NCI-H526 (cell line): ENCODE measurements around the gene UBE3C.

Source experiments
- DNase-seq, 2 experiments: peaks; one replicate each; lab custom pipeline; 2025; lab: John Stamatoyannopoulos, UW

The UBE3C gene

GRCh38 chr7:157292770-157293412, 154.2 kb downstream of the UBE3C start:
- no peak for DNase-seq

GRCh38 chr7:157293413-157293788, 154.7 kb downstream of the UBE3C start:
- DNase-seq: no peak

- no peak for DNase-seq
Measured at GRCh38 chr7:157294773-157295172, 156.0 kb downstream of the UBE3C start.

GRCh38 chr7:157295338-157295737, 156.6 kb downstream of the UBE3C start:
- no peak for DNase-seq

- DNase-seq: no peak
Measured at GRCh38 chr7:157297185-157297584, 158.5 kb downstream of the UBE3C start.

- no peak for DNase-seq
Measured at GRCh38 chr7:157299317-157299612, 160.5 kb downstream of the UBE3C start.

GRCh38 chr7:157299613-157300368, 161.1 kb downstream of the UBE3C start:
- DNase-seq: no peak

- no peak for DNase-seq
Measured at GRCh38 chr7:157300369-157300825, 161.7 kb downstream of the UBE3C start.

GRCh38 chr7:157301610-157302120, 162.9 kb downstream of the UBE3C start:
- no peak for DNase-seq

- DNase-seq: no peak
Measured at GRCh38 chr7:157306846-157307838, 168.4 kb downstream of the UBE3C start.

- DNase-seq: peak; percentile 70 to 75
Measured at GRCh38 chr7:157309988-157310668, 171.4 kb downstream of the UBE3C start.

GRCh38 chr7:157310676-157311185, 172.0 kb downstream of the UBE3C start:
- peak in 1 of 2 experiments; percentile 58 for DNase-seq

- no peak for DNase-seq
Measured at GRCh38 chr7:157312941-157313340, 174.2 kb downstream of the UBE3C start.

- DNase-seq: no peak
Measured at GRCh38 chr7:157313645-157314044, 174.9 kb downstream of the UBE3C start.

- DNase-seq: no peak
Measured at GRCh38 chr7:157318015-157318706, 179.4 kb downstream of the UBE3C start.
